OCI-LY1 (cell line): ENCODE results near the gene OSBPL5.
"Not testable (repeated sequence)": the region's sequence is repeated elsewhere in the genome, so short reads cannot be mapped to it uniquely, and the experiment has no call there.

ENCODE experiments used
- CTCF ChIP-seq: fragments of 200-600 bp; sonication (generic), shearing (Covaris generic); IDR thresholded peaks from 2 replicates; pipeline ENCODE4 v1.5.1; 2017; ENCODE audit warnings: mild to moderate bottlenecking, antibody characterized with exemption, low read length, moderate library complexity, mixed read lengths
- EZH2 ChIP-seq: fragments of 200-600 bp; sonication (generic), shearing (Covaris generic); IDR thresholded peaks from 2 replicates; pipeline ENCODE4 v1.8.0; 2017; ENCODE audit warnings: borderline replicate concordance, mixed run types, mild to moderate bottlenecking, antibody characterized with exemption, low read length, moderate library complexity, mixed read lengths

GRCh38 chr11:3063876-3064275, 101.2 kb downstream of the OSBPL5 start:
- not testable (repeated sequence) for TF ChIP-seq CTCF, EZH2
